HepG2 (cell line): ENCODE measurements around the gene NCMAP. TPM values are rescaled to one million over a fixed set of nuclear protein-coding genes. Genes with fewer than 3 reads are reported as not detected.

Experiments used
- CBFB ChIP-seq: sonication (generic); formaldehyde crosslinking; IDR thresholded peaks from 2 replicates; pipeline ENCODE4 v1.4.0; 2020; ENCODE audit warnings: missing genetic modification reagents
- GLMP ChIP-seq: sonication (generic); formaldehyde crosslinking; IDR thresholded peaks from 2 replicates; pipeline ENCODE4 v1.9.0; 2021; ENCODE audit warnings: missing genetic modification reagents, mild to moderate bottlenecking, borderline replicate concordance
- MLLT10 ChIP-seq: sonication (generic); formaldehyde crosslinking; IDR thresholded peaks from 2 replicates; pipeline ENCODE4 v1.4.0; 2020; ENCODE audit warnings: missing genetic modification reagents
- SMARCC2 ChIP-seq: fragments of 450-650 bp; IDR thresholded peaks from 2 replicates; pipeline ENCODE4 v1.6.1; 2017; ENCODE audit warnings: antibody characterized with exemption, mild to moderate bottlenecking
- SRY ChIP-seq: sonication (generic); formaldehyde crosslinking; IDR thresholded peaks from 2 replicates; pipeline ENCODE4 v1.8.0; 2022; ENCODE audit warnings: mild to moderate bottlenecking, missing genetic modification reagents
- STAT6 ChIP-seq: sonication (generic); formaldehyde crosslinking; IDR thresholded peaks from 2 replicates; pipeline ENCODE4 v1.4.0; 2020; ENCODE audit warnings: missing genetic modification reagents, mild to moderate bottlenecking, borderline replicate concordance
- TGIF2 ChIP-seq: IDR thresholded peaks from 2 replicates; pipeline ENCODE4 v1.6.1; 2016; ENCODE audit warnings: control low read depth, missing compliant biosample characterization
- ZBTB10 ChIP-seq: sonication (generic); formaldehyde crosslinking; IDR thresholded peaks from 2 replicates; pipeline ENCODE4 v1.4.0; 2020; ENCODE audit warnings: missing genetic modification reagents, borderline replicate concordance
- ZBTB40 ChIP-seq, 2 experiments: fragments of 450-650 bp in 1 of 2; sonication (generic) in 1 of 2; formaldehyde crosslinking in 1 of 2; IDR thresholded peaks; 2 replicates each; pipeline versions ENCODE4 v1.6.1 to v1.8.0; 2016 to 2022; ENCODE audit warnings: antibody characterized with exemption in 1 of 2, mild to moderate bottlenecking in 1 of 2, missing genetic modification reagents in 1 of 2
- ZNF670 ChIP-seq: sonication (generic); formaldehyde crosslinking; IDR thresholded peaks from 2 replicates; pipeline ENCODE4 v1.8.0; 2022; ENCODE audit warnings: mild to moderate bottlenecking, missing genetic modification reagents, borderline replicate concordance
- ZNF777 ChIP-seq: sonication (generic); formaldehyde crosslinking; IDR thresholded peaks from 2 replicates; pipeline ENCODE4 v1.4.0; 2020; ENCODE audit warnings: missing genetic modification reagents
- ZNF781 ChIP-seq: sonication (generic); formaldehyde crosslinking; IDR thresholded peaks from 2 replicates; pipeline ENCODE4 v1.5.1; 2020; ENCODE audit warnings: borderline replicate concordance, mild to moderate bottlenecking, missing genetic modification reagents; ENCODE audit errors: not compliant biosample characterization
- polyA plus RNA-seq, 8 experiments: library from polyadenylated mRNA; depleted of rRNA in 3 of 8; stranded (reverse) in 7 of 8; unstranded in 1 of 8; fragments of >200 nt; fragmentation: Illumina TruSeq in 4 of 8; extraction: Trizol in 4 of 8; gene quantifications; 2 replicates each; pipeline versions ENCODE4 v1.2.1 to v1.2.3, GENCODE V29; 2011 to 2016; ENCODE audit warnings: low read depth in 4 of 8, missing spikeins in 1 of 8, mixed read lengths in 1 of 8; ENCODE audit not compliant: insufficient read depth in 1 of 8
- total RNA-seq, 5 experiments: library from RNA; depleted of rRNA; stranded (reverse); fragments of >200 nt; fragmentation: Illumina TruSeq; extraction: Trizol; gene quantifications; 2 replicates each; pipeline ENCODE4 v1.2.3, GENCODE V29; 2016; ENCODE audit warnings: low read depth in 1 of 5

Gene NCMAP
- total and polyA plus RNA-seq, 2 of the 13 experiments (the other 11 are each of a cell fraction or from before 2014, with no cell fraction given), result 2.7 to 20.0 TPM

GRCh38 chr1:24639881-24640280 lies 84.0 kb downstream of the NCMAP start (continued):
- TF ChIP-seq ZBTB10 (CRISPR knock-in tag) (no peak), ZNF670 (CRISPR knock-in tag) (no peak), ZBTB40 (IDR thresholded peaks at IDR 0.05) (no peak), ZBTB40 (CRISPR knock-in tag; IDR thresholded peaks at IDR 0.05) (no peak), MLLT10 (CRISPR knock-in tag) (no peak), TGIF2 (0 out of 2 replicates have a peak, but pooled peaks have one; percentile 53), ZNF781 (CRISPR knock-in tag) (no peak), ZNF777 (CRISPR knock-in tag) (no peak), SMARCC2 (no peak), SRY (CRISPR knock-in tag) (no peak), CBFB (no peak), STAT6 (CRISPR knock-in tag) (no peak), GLMP (no peak)
